ENCODE results near the gene SRC. TPM values are rescaled to one million over a fixed set of nuclear protein-coding genes. Genes with fewer than 3 reads are reported as not detected.
A peak's percentile ranks its signal among the peaks of the same experiment; 100 is the strongest.

SRC gene
- total and polyA plus RNA-seq, 3 donors from 2014 or later = 90.3 to 179 (median 143) TPM

DNA sequence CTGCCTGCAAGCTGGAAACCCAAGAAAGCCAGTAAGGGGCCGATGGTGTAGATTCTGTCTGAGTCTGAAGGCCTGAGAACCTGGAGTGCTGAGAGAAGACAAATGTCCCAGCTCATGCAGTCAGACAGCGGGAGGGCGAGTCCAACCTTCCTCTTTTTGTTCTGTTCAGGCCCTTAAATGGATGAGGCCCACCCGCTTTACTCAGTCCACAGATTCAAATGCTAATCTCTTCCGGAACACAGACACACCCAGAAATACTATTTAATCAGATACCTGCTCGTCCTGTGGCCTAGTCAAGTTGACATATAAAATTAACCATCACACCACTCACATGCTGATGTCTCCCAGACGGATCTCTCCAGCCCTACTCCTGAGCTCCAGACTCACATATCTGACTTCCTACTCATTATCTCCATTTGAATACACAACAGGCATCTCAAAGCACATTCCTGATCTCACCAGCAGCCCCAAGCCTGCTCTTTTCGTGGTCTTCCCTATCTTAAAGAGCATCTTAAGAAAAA lies 26.7 kb upstream of the SRC start:
- Histone ChIP-seq H3K9me3 (no peaks in the 10 kb centered on the region), H3K4me3 (no peak overlapping the region), H3K4me1 (peaks cover 27% of the 10 kb centered on the region), H3K36me3 (ENCODE audit: low read depth, missing control alignments) (no peaks in the 10 kb centered on the region), H3K27me3 (no peaks in the 10 kb centered on the region), H3K27ac (no peak overlapping the region)
- no peak for DNase-seq
- 75% methylated on average over 8 of the region's 8 CpGs for WGBS, 2 donors
- intact Hi-C loops (cut with DNase I; ENCODE audit: low total_unique reads) = no loop called here
- TF ChIP-seq, protein P1, sequence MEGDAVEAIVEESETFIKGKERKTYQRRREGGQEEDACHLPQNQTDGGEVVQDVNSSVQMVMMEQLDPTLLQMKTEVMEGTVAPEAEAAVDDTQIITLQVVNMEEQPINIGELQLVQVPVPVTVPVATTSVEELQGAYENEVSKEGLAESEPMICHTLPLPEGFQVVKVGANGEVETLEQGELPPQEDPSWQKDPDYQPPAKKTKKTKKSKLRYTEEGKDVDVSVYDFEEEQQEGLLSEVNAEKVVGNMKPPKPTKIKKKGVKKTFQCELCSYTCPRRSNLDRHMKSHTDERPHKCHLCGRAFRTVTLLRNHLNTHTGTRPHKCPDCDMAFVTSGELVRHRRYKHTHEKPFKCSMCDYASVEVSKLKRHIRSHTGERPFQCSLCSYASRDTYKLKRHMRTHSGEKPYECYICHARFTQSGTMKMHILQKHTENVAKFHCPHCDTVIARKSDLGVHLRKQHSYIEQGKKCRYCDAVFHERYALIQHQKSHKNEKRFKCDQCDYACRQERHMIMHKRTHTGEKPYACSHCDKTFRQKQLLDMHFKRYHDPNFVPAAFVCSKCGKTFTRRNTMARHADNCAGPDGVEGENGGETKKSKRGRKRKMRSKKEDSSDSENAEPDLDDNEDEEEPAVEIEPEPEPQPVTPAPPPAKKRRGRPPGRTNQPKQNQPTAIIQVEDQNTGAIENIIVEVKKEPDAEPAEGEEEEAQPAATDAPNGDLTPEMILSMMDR (IDR thresholded peaks at IDR 0.05) = no peak
- no peak for TF ChIP-seq POLR2A (IDR thresholded peaks at IDR 0.05)

DNA sequence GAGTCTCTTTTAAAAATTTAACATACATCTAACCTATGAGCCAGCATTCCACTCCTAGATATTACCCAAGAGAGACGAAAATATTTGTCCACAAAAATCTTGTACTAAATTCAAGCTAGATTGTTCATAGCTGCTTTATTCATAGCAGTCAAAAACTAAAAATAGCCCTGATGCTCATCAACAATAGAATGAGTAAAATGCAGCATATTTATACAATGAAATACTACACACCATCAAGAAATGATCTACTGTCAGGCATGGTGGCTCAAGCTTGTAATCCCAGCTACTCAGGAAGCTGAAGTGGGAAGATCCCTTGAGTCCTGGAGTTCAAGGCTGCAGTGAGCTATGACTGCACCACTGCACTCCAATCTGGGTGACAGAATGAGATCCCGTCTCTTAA lies 22.0 kb upstream of the SRC start:
- no peaks in the 10 kb centered on the region for H3K36me3 ChIP-seq (ENCODE audit: low read depth, missing control alignments)
- H3K27ac ChIP-seq = no peak overlapping the region
- intact Hi-C loops (cut with DNase I; ENCODE audit: low total_unique reads) = no loop called here
- no peaks in the 10 kb centered on the region for H3K4me1 ChIP-seq
- H3K27me3 ChIP-seq = no peaks in the 10 kb centered on the region
- H3K9me3 ChIP-seq = no peaks in the 10 kb centered on the region
- H3K4me3 ChIP-seq = no peak overlapping the region
- no peak for TF ChIP-seq POLR2A (IDR thresholded peaks at IDR 0.05)
- TF ChIP-seq, protein P1 (IDR thresholded peaks at IDR 0.05) = no peak
- 53 to 70% methylated on average over 2 of the region's 2 CpGs for WGBS, 2 donors
- no peak for DNase-seq

DNA sequence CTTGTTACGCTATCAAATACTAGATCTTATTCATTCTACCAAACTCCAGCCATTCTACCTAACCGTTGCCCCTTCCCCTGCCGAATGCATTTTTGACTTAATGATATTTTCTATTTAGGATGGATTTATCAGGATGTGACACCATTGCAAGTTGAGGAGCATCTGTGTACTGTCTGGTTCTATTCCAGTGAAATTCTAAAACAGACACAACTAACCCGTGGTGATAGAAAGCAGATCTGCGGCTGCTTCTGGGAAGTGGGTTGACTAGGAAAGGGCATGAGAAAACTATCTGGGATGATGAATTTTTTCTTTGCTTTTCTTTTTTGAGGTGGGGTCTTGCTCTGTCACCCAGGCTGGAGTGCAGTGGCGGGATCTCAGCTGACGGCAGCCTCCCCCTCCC lies 20.7 kb upstream of the SRC start:
- H3K27me3 ChIP-seq = no peaks in the 10 kb centered on the region
- H3K27ac ChIP-seq = no peak overlapping the region
- no peak for TF ChIP-seq POLR2A (IDR thresholded peaks at IDR 0.05)
- TF ChIP-seq, protein P1 (IDR thresholded peaks at IDR 0.05) = no peak
- no peak for DNase-seq
- H3K4me1 ChIP-seq = no peaks in the 10 kb centered on the region
- no peak overlapping the region for H3K4me3 ChIP-seq
- H3K9me3 ChIP-seq = no peaks in the 10 kb centered on the region
- H3K36me3 ChIP-seq (ENCODE audit: low read depth, missing control alignments) = no peaks in the 10 kb centered on the region
- intact Hi-C loops (cut with DNase I; ENCODE audit: low total_unique reads) = no loop called here
- WGBS, 2 donors = 94 to 96% methylated on average over 7 of the region's 7 CpGs

DNA sequence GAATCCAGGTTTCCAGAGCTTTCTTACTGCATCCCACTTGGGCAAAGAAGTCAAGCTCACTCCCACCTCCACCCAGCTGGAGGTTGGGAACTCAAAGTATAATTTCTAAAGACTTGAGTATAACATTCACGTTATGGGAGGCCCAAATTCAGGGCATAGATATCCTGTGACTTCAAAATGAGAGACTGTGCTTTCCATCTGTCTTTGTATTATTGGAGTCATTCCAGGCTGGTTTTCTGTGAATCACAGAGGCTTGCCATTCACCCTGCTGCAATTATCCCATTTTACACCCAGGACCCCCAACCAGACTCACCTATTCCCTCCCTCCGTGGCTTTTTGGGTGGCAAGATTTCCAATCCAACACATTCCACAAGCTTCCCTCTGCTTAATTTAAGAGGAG lies 19.3 kb upstream of the SRC start:
- no peak for DNase-seq
- H3K36me3 ChIP-seq (ENCODE audit: low read depth, missing control alignments) = no peaks in the 10 kb centered on the region
- no peak overlapping the region for H3K27ac ChIP-seq
- no peaks in the 10 kb centered on the region for H3K9me3 ChIP-seq
- 74 to 79% methylated on average over 2 of the region's 2 CpGs for WGBS, 2 donors
- H3K4me1 ChIP-seq = no peaks in the 10 kb centered on the region
- no peak for TF ChIP-seq POLR2A (IDR thresholded peaks at IDR 0.05)
- TF ChIP-seq, protein P1 (IDR thresholded peaks at IDR 0.05) = no peak
- H3K4me3 ChIP-seq = no peak overlapping the region
- no peaks in the 10 kb centered on the region for H3K27me3 ChIP-seq
- intact Hi-C loops (cut with DNase I; ENCODE audit: low total_unique reads) = no loop called here

DNA sequence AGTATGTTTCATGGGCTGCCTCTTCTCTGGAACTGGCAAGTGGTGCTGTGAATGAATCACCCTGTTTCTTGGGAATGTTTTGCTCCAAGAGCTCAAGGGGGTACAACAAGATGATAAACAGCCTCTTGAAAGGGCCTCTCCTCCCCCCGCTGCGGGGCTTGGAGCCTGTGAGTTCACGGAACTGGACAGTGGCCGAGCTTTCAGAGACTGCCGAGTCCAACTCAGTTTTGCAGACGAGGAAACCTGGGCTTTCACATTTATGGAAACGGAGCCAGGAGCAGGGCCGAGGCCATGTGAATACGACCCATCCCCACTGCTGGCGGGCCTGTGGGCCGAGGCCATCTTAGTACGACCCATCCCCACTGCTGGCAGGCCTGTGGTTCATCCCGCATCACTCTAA lies 18.2 kb upstream of the SRC start:
- Histone ChIP-seq H3K4me1 (no peaks in the 10 kb centered on the region), H3K9me3 (no peaks in the 10 kb centered on the region), H3K27me3 (no peaks in the 10 kb centered on the region), H3K27ac (no peak overlapping the region), H3K36me3 (ENCODE audit: low read depth, missing control alignments) (no peaks in the 10 kb centered on the region), H3K4me3 (no peak overlapping the region)
- peak; percentile 63 for DNase-seq
- 76 to 85% methylated on average over 10 to 13 of the region's 13 CpGs for WGBS, 2 donors
- intact Hi-C loops (cut with DNase I; ENCODE audit: low total_unique reads) = no loop called here
- TF ChIP-seq, protein P1 (IDR thresholded peaks at IDR 0.05) = no peak
- no peak for TF ChIP-seq POLR2A (IDR thresholded peaks at IDR 0.05)
